ENCODE results near the gene FNDC3B. TPM values are rescaled to one million over a fixed set of nuclear protein-coding genes. Genes with fewer than 3 reads are reported as not detected.

Gene FNDC3B
- total RNA-seq, 4 donors from 2014 or later, result 49.7 to 188 (median 165) TPM

DNA sequence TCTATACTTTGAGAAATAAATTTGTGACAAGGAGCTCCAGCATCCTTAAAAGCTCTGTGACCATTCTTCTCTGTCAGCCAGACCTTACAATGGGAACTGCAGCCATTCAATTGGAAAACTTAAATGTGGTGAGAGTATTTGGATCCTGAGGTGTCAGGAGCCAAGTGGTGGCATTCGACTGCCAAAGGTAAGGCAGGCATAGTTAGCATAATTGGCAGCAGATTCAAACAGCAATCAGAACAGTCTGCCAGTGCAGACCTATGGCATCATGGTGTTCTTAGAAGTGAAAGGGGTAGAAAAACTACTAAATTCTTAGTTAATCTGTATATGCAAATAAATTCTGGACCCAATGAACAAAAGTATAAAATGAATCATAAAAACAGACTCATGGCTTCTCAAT lies 18.2 kb upstream of the FNDC3B start:
- Histone ChIP-seq H3K27me3 (no peaks in the 10 kb centered on the region), H3K9me3 (no peaks in the 10 kb centered on the region), H3K27ac (no peak overlapping the region), H3K4me1 (no peaks in the 10 kb centered on the region), H3K36me3 (no peaks in the 10 kb centered on the region), H3K4me3 (no peak overlapping the region)
- intact Hi-C loops (cut with DNase I; ENCODE audit: low total_unique reads), result no loop called here
- TF ChIP-seq, protein P1, sequence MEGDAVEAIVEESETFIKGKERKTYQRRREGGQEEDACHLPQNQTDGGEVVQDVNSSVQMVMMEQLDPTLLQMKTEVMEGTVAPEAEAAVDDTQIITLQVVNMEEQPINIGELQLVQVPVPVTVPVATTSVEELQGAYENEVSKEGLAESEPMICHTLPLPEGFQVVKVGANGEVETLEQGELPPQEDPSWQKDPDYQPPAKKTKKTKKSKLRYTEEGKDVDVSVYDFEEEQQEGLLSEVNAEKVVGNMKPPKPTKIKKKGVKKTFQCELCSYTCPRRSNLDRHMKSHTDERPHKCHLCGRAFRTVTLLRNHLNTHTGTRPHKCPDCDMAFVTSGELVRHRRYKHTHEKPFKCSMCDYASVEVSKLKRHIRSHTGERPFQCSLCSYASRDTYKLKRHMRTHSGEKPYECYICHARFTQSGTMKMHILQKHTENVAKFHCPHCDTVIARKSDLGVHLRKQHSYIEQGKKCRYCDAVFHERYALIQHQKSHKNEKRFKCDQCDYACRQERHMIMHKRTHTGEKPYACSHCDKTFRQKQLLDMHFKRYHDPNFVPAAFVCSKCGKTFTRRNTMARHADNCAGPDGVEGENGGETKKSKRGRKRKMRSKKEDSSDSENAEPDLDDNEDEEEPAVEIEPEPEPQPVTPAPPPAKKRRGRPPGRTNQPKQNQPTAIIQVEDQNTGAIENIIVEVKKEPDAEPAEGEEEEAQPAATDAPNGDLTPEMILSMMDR (IDR thresholded peaks at IDR 0.05), result no peak
- no peak for TF ChIP-seq POLR2A (IDR thresholded peaks at IDR 0.05)
- no peak for DNase-seq

DNA sequence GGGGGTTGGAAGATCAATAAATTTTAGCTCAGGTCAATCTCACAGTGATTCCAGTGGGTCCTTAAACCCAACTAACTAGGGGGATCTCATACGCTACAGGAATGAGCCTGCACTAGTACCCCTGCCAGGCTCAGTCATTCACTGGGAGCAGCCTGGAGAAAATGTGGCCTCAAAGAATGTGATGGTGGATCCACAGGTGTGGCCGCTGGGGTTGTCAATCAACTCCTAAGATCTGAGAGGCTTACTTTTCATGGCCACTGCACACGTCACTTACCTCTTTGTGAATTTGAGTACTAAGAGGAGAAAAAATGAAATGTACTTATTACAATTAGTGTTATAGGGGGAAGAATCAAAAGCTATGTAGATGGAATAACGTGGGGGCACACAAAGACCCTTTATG lies 17.5 kb upstream of the FNDC3B start:
- TF ChIP-seq, protein P1 (IDR thresholded peaks at IDR 0.05), result no peak
- TF ChIP-seq POLR2A (IDR thresholded peaks at IDR 0.05), result no peak
- no peaks in the 10 kb centered on the region for H3K9me3 ChIP-seq
- H3K36me3 ChIP-seq, result no peaks in the 10 kb centered on the region
- intact Hi-C loops (cut with DNase I; ENCODE audit: low total_unique reads), result no loop called here
- no peak overlapping the region for H3K27ac ChIP-seq
- no peaks in the 10 kb centered on the region for H3K27me3 ChIP-seq
- no peaks in the 10 kb centered on the region for H3K4me1 ChIP-seq
- no peak overlapping the region for H3K4me3 ChIP-seq
- no peak for DNase-seq

DNA sequence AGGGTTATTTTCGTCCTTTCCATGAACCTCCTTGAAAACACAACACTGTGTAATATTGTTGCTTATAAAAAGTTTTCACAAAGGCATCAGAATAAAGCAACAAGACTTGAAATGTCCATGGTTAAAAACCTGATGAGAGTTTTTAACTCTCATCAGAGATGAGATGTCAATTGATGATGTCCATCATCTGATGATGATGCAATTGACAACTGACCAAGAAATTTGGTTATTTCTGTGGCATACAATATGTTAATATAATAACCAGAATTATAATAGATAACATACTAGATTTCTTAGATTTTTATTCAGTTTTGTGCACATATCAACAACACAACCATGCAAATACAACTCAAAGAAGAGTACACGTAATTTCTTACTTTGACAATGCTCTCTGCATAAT lies 15.5 kb upstream of the FNDC3B start:
- Histone ChIP-seq H3K9me3 (no peaks in the 10 kb centered on the region), H3K4me1 (no peaks in the 10 kb centered on the region), H3K27me3 (no peaks in the 10 kb centered on the region), H3K4me3 (no peak overlapping the region), H3K27ac (no peak overlapping the region), H3K36me3 (no peaks in the 10 kb centered on the region)
- intact Hi-C loops (cut with DNase I; ENCODE audit: low total_unique reads), result no loop called here
- TF ChIP-seq POLR2A (IDR thresholded peaks at IDR 0.05), result no peak
- TF ChIP-seq, protein P1 (IDR thresholded peaks at IDR 0.05), result no peak
- DNase-seq, result no peak

DNA sequence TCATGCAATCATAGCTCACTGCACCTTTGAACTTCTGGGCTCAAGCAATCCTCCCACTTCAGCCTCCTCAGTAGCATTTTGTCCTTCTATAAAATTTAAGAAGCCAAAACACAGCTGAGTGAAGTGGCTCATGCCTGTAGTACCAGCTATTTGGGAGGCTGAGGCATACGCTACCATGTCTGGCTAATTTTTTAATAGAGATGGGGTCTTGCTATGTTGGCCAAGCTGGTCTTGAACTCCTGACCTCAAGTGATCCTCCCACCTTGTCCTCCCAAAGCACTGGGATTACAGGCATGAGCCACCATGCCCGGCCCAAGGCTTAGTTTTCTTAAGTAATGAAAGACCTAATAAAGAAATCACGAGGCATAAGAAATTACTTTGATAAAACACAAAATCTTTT lies 14.7 kb upstream of the FNDC3B start:
- H3K9me3 ChIP-seq, result no peaks in the 10 kb centered on the region
- no peak overlapping the region for H3K4me3 ChIP-seq
- no peak for TF ChIP-seq POLR2A (IDR thresholded peaks at IDR 0.05)
- TF ChIP-seq, protein P1 (IDR thresholded peaks at IDR 0.05), result no peak
- H3K27ac ChIP-seq, result no peak overlapping the region
- no peaks in the 10 kb centered on the region for H3K36me3 ChIP-seq
- no peak for DNase-seq
- H3K27me3 ChIP-seq, result no peaks in the 10 kb centered on the region
- intact Hi-C loops (cut with DNase I; ENCODE audit: low total_unique reads), result no loop called here
- no peaks in the 10 kb centered on the region for H3K4me1 ChIP-seq

DNA sequence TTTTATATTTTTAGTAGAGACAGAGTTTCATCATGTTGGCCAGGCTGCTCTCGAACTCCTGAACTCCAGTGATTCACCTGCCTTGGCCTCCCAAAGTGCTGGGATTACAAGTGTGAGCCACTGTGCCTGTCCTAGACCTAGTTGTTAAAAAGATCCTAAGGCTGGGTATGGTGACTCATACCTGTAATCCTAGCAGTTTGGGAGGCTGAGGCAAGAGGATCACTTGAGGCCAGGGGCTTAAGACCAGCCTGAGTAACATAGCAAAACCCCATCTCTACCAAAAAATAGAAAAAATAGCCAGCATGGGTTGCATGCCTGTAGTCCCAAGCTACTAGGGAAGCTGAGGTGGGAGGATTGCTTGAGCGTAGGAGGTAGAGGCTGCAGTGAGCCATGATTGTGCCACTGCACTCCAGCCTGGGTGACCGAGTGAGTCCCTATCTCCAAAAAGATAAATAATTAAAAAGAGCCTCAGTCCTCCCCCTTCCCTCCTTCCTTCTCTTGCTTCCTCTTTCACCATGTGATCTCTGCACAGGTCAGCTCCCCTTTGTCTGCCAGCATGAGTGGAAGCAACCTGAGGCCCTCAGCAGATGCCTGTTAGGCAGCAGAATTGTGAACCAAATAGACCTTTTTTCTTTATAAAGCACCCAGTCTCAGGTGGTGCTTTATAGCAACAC lies 9.8 kb upstream of the FNDC3B start:
- no peak for DNase-seq
- no peaks in the 10 kb centered on the region for H3K36me3 ChIP-seq
- intact Hi-C loops (cut with DNase I; ENCODE audit: low total_unique reads), result no loop called here
- no peaks in the 10 kb centered on the region for H3K4me1 ChIP-seq
- no peak overlapping the region for H3K27ac ChIP-seq
- H3K27me3 ChIP-seq, result no peaks in the 10 kb centered on the region
- H3K9me3 ChIP-seq, result no peaks in the 10 kb centered on the region
- no peak overlapping the region for H3K4me3 ChIP-seq
- TF ChIP-seq, protein P1 (IDR thresholded peaks at IDR 0.05), result no peak
- TF ChIP-seq POLR2A (IDR thresholded peaks at IDR 0.05), result no peak
